H1 (cell line): Measurements from ENCODE around the gene UBE3B. TPM values are rescaled to one million over a fixed set of nuclear protein-coding genes. Genes with fewer than 3 reads are reported as not detected.

Experiments used
- CHD7 ChIP-seq: fragments of 300-600 bp; sonication (generic); IDR thresholded peaks from 2 replicates; pipeline ENCODE4 v1.7.1; 2012; ENCODE audit warnings: low read length, moderate library complexity, mild to moderate bottlenecking, inconsistent platforms; ENCODE audit not compliant: insufficient replicate concordance
- HDAC6 ChIP-seq: IDR thresholded peaks from one replicate; pipeline ENCODE4 v1.7.1; 2012; ENCODE audit warnings: low read depth, mild to moderate bottlenecking, inconsistent platforms, low read length, moderate library complexity
- KDM4A ChIP-seq: IDR thresholded peaks from one replicate; pipeline ENCODE4 v1.7.1; 2012; ENCODE audit warnings: low read depth, mild to moderate bottlenecking, moderate library complexity, low read length, inconsistent platforms; ENCODE audit not compliant: severe bottlenecking
- KDM5A ChIP-seq: fragments of 200-600 bp; IDR thresholded peaks from 2 replicates; pipeline ENCODE4 v1.7.1; 2012; ENCODE audit warnings: mild to moderate bottlenecking, low read length, inconsistent platforms, mixed read lengths
- RNF2 ChIP-seq: fragments of 200-900, 300-1000 bp; sonication (generic); IDR thresholded peaks from 2 replicates; pipeline ENCODE4 v1.7.1; 2016; ENCODE audit warnings: borderline replicate concordance, low read depth, mild to moderate bottlenecking, antibody characterized with exemption, low read length; ENCODE audit not compliant: poor library complexity, severe bottlenecking; ENCODE audit errors: missing control alignments
- SP1 ChIP-seq: IDR thresholded peaks from 2 replicates; pipeline ENCODE4 v1.6.1; 2011; ENCODE audit warnings: low read depth, low read length
- TBP ChIP-seq: IDR thresholded peaks from 2 replicates; pipeline ENCODE4 v1.6.1; 2011; ENCODE audit warnings: low read depth, low read length, improper control_type of control experiment
- TEAD4 ChIP-seq: IDR thresholded peaks from 2 replicates; pipeline ENCODE4 v1.6.1; 2012; ENCODE audit warnings: low read depth, low read length, inconsistent platforms, mixed read lengths
- polyA plus RNA-seq, 7 experiments: library from polyadenylated mRNA; depleted of rRNA in 3 of 7; stranded (reverse) in 5 of 7; unstranded in 2 of 7; fragments of >200 nt in 5 of 7; fragments of 200-250 nt in 2 of 7; gene quantifications; 1 replicate in 5 of 7; 2 replicates in 1 of 7; 4 replicates in 1 of 7; pipeline versions ENCODE4 v1.2.1 to v1.2.3, GENCODE V29; 2011 to 2013; ENCODE audit warnings: missing spikeins in 2 of 7, mixed read lengths in 2 of 7
- total RNA-seq: library from RNA; stranded (reverse); fragmentation: NEBNext Ultra II Directional; extraction: Animal tissue kit (Norgen Biotek cat#: 25700); gene quantifications from 2 replicates; pipeline ENCODE4 v1.2.1, GENCODE V29; 2021

UBE3B gene
- total and polyA plus RNA-seq, 2 of the 8 experiments (the other 6 are each of a cell fraction or from before 2014, with no cell fraction given), result 14.0 to 21.1 TPM

- TF ChIP-seq KDM5A (no peak), RNF2 (no peak), TEAD4 (no peak), SP1 (no peak), KDM4A (no peak), TBP (no peak), HDAC6 (no peak), CHD7 (no peak)
- TF ChIP-seq, all 59 proteins: peak for 0
Measured at GRCh38 chr12:109489016-109489954, 11.9 kb downstream of the UBE3B start (continued).
